HCT116 (cell line): ENCODE measurements around the gene SERTAD2.

Experiments used
- CTCF ChIP-seq, 3 experiments: fragments of 200-600 bp in 1 of 3; sonication (generic) in 1 of 3; IDR thresholded peaks in 2 of 3; conservative IDR thresholded peaks in 1 of 3; 2 replicates each; pipeline ENCODE4 v1.5.1; 2012 to 2017; ENCODE audit warnings: low read depth in 2 of 3, low read length in 2 of 3, antibody characterized with exemption in 1 of 3, borderline replicate concordance in 1 of 3, control low read depth in 1 of 3, mild to moderate bottlenecking in 1 of 3, mixed read lengths in 1 of 3, mixed run types in 1 of 3, moderate library complexity in 1 of 3; ENCODE audit not compliant: insufficient read depth in 1 of 3
- EZH2 ChIP-seq: fragments of 200-600 bp; sonication (generic); IDR thresholded peaks from 2 replicates; pipeline ENCODE4 v1.6.1; 2017; ENCODE audit warnings: antibody characterized with exemption, mixed run types
- MAX ChIP-seq: IDR thresholded peaks from 2 replicates; pipeline ENCODE4 v1.6.1; 2012
- POLR2A ChIP-seq: IDR thresholded peaks from 2 replicates; pipeline ENCODE4 v1.7.0; 2011; ENCODE audit warnings: borderline replicate concordance; ENCODE audit not compliant: insufficient read depth, insufficient read length; ENCODE audit errors: extremely low read depth
- POLR2AphosphoS5 ChIP-seq: IDR thresholded peaks from 2 replicates; pipeline ENCODE4 v1.6.1; 2011; ENCODE audit warnings: mild to moderate bottlenecking, low read depth, low read length, moderate library complexity
- RAD21 ChIP-seq: IDR thresholded peaks from 2 replicates; pipeline ENCODE4 v1.6.1; 2012; ENCODE audit warnings: low read depth, mild to moderate bottlenecking
- REST ChIP-seq: IDR thresholded peaks from 2 replicates; pipeline ENCODE4 v1.6.1; 2012; ENCODE audit warnings: low read depth
- SRF ChIP-seq: IDR thresholded peaks from 2 replicates; pipeline ENCODE4 v1.6.1; 2012; ENCODE audit warnings: low read depth
- TCF7L2 ChIP-seq: IDR thresholded peaks from 2 replicates; pipeline ENCODE4 v1.7.0; 2011; ENCODE audit warnings: borderline replicate concordance, inconsistent platforms; ENCODE audit not compliant: insufficient read depth, insufficient read length; ENCODE audit errors: extremely low read depth

- no peak for TF ChIP-seq CTCF (IDR thresholded peaks at IDR 0.05 in 2 of 3, conservative IDR thresholded peaks at IDR 0.05 in 1 of 3; ENCODE audit: borderline replicate concordance in 1 of 3, insufficient read depth in 1 of 3, low read depth in 2 of 3, low read length in 2 of 3)
- no peak for TF ChIP-seq MAX
- TF ChIP-seq REST = no peak
- no peak for TF ChIP-seq RAD21
- no peak for TF ChIP-seq POLR2A
- no peak for TF ChIP-seq POLR2AphosphoS5
- no peak for TF ChIP-seq SRF
- TF ChIP-seq EZH2 = no peak
- no peak for TF ChIP-seq TCF7L2
Observed at GRCh38 chr2:64632835-64633819, 20.6 kb downstream of the SERTAD2 start.
